ENCODE data around the gene POU3F1.
A peak's percentile ranks its signal among the peaks of the same experiment; 100 is the strongest.

POU3F1 gene

GRCh38 chr1:38050397-38051078, 3.9 kb upstream of the POU3F1 start:
- TF ChIP-seq POLR2A (IDR thresholded peaks at IDR 0.05; ENCODE audit: low read depth, low read length), result no peak
- no peak for FAIRE-seq
- DNase-seq (ENCODE audit: insufficient read length, low spot score), result no peak

GRCh38 chr1:38047603-38048141, 1.1 kb upstream of the POU3F1 start:
- DNase-seq (ENCODE audit: insufficient read length, low spot score) (no peak), FAIRE-seq (no peak)

GRCh38 chr1:38046884-38047602, 450 bp upstream of the POU3F1 start:
- TF ChIP-seq POLR2A (IDR thresholded peaks at IDR 0.05; ENCODE audit: low read depth, low read length), result no peak
- DNase-seq (ENCODE audit: insufficient read length, low spot score), result peak; percentile 93
- FAIRE-seq, result no peak

More at GRCh38 chr1:38047603-38048141, 1.1 kb upstream of the POU3F1 start:
- TF ChIP-seq POLR2A (IDR thresholded peaks at IDR 0.05; ENCODE audit: low read depth, low read length), result no peak

GRCh38 chr1:38045401-38046332, 926 bp downstream of the POU3F1 start:
- no peak for DNase-seq (ENCODE audit: insufficient read length, low spot score)
- no peak for TF ChIP-seq POLR2A (IDR thresholded peaks at IDR 0.05; ENCODE audit: low read depth, low read length)
- FAIRE-seq, result no peak

GRCh38 chr1:38044221-38045215, 2.1 kb downstream of the POU3F1 start:
- FAIRE-seq (no peak), DNase-seq (ENCODE audit: insufficient read length, low spot score) (no peak)
- no peak for TF ChIP-seq POLR2A (IDR thresholded peaks at IDR 0.05; ENCODE audit: low read depth, low read length)

- no peak for FAIRE-seq
- TF ChIP-seq POLR2A (IDR thresholded peaks at IDR 0.05; ENCODE audit: low read depth, low read length), result no peak
- no peak for DNase-seq (ENCODE audit: insufficient read length, low spot score)
These were observed 3.4 kb downstream of the POU3F1 start for GRCh38 chr1:38043036-38043747.

- no peak for TF ChIP-seq POLR2A (IDR thresholded peaks at IDR 0.05; ENCODE audit: low read depth, low read length)
- DNase-seq (ENCODE audit: insufficient read length, low spot score) (no peak), FAIRE-seq (no peak)
These were observed 4.4 kb downstream of the POU3F1 start for GRCh38 chr1:38041936-38042834.

GRCh38 chr1:38039331-38040088, 7.1 kb downstream of the POU3F1 start:
- DNase-seq (ENCODE audit: insufficient read length, low spot score), result no peak
- FAIRE-seq, result no peak
- TF ChIP-seq POLR2A (IDR thresholded peaks at IDR 0.05; ENCODE audit: low read depth, low read length), result no peak

GRCh38 chr1:38038861-38039260, 7.7 kb downstream of the POU3F1 start:
- no peak for TF ChIP-seq POLR2A (IDR thresholded peaks at IDR 0.05; ENCODE audit: low read depth, low read length)
- FAIRE-seq, result peak; percentile 27
- DNase-seq (ENCODE audit: insufficient read length, low spot score), result peak; percentile 71

GRCh38 chr1:38037221-38037939, 9.2 kb downstream of the POU3F1 start:
- FAIRE-seq (no peak), DNase-seq (ENCODE audit: insufficient read length, low spot score) (no peak)
- no peak for TF ChIP-seq POLR2A (IDR thresholded peaks at IDR 0.05; ENCODE audit: low read depth, low read length)
